HG03457 (cell line): Measurements from ENCODE around the gene ZNF217.
"Not testable (repeated sequence)": the region's sequence is repeated elsewhere in the genome, so short reads cannot be mapped to it uniquely, and the experiment has no call there.

Source experiments
- ATAC-seq: cut with Tn5 transposase; IDR thresholded peaks from one replicate; pipeline ENCODE4 v1.9.1; 2021; ENCODE audit warnings: moderate number of reproducible peaks; ENCODE audit not compliant: unreplicated experiment

Gene ZNF217

GRCh38 chr20:53622247-53623133, 28.9 kb upstream of the ZNF217 start:
- ATAC-seq = no peak

- ATAC-seq = no peak
Measured at GRCh38 chr20:53621482-53622246, 28.0 kb upstream of the ZNF217 start.

- ATAC-seq = not testable (repeated sequence)
Measured at GRCh38 chr20:53618490-53619000, 24.9 kb upstream of the ZNF217 start.

GRCh38 chr20:53617791-53618489, 24.3 kb upstream of the ZNF217 start:
- ATAC-seq = no peak

- not testable (repeated sequence) for ATAC-seq
Measured at GRCh38 chr20:53616489-53616888, 22.9 kb upstream of the ZNF217 start.

GRCh38 chr20:53613748-53614147, 20.1 kb upstream of the ZNF217 start:
- no peak for ATAC-seq

GRCh38 chr20:53612289-53612688, 18.6 kb upstream of the ZNF217 start:
- ATAC-seq = not testable (repeated sequence)

GRCh38 chr20:53611449-53611894, 17.8 kb upstream of the ZNF217 start:
- no peak for ATAC-seq

- ATAC-seq = no peak
Measured at GRCh38 chr20:53609491-53610445, 16.1 kb upstream of the ZNF217 start.

GRCh38 chr20:53608456-53609452, 15.1 kb upstream of the ZNF217 start:
- ATAC-seq = no peak

GRCh38 chr20:53608071-53608455, 14.4 kb upstream of the ZNF217 start:
- no peak for ATAC-seq

GRCh38 chr20:53606364-53606985, 12.8 kb upstream of the ZNF217 start:
- no peak for ATAC-seq

GRCh38 chr20:53605401-53605800, 11.8 kb upstream of the ZNF217 start:
- ATAC-seq = not testable (repeated sequence)

- not testable (repeated sequence) for ATAC-seq
Measured at GRCh38 chr20:53604846-53605245, 11.2 kb upstream of the ZNF217 start.

GRCh38 chr20:53602661-53603060, 9.0 kb upstream of the ZNF217 start:
- no peak for ATAC-seq

GRCh38 chr20:53599910-53600632, 6.4 kb upstream of the ZNF217 start:
- ATAC-seq = no peak

GRCh38 chr20:53599378-53599777, 5.7 kb upstream of the ZNF217 start:
- ATAC-seq = no peak

GRCh38 chr20:53599044-53599362, 5.4 kb upstream of the ZNF217 start:
- ATAC-seq = no peak
